HT-29 (cell line): ENCODE results near the gene ZHX3. TPM values are rescaled to one million over a fixed set of nuclear protein-coding genes. Genes with fewer than 3 reads are reported as not detected.

Experiments used
- DNase-seq: peaks from one replicate; pipeline ENCODE4 v3.0.0-alpha.2; 2015; ENCODE audit warnings: low spot score
- total RNA-seq: library from RNA; depleted of rRNA; stranded (reverse); fragments of >200 nt; shearing (Covaris generic); gene quantifications from 2 replicates; pipeline ENCODE4 v1.2.3, GENCODE V29; 2014

Gene ZHX3
- total RNA-seq, 1 experiment from 2014 or later: 7.0 TPM

- no peak for DNase-seq
These were observed 145.0 kb downstream of the ZHX3 start for GRCh38 chr20:41172296-41173140.

- no peak for DNase-seq
These were observed 145.7 kb downstream of the ZHX3 start for GRCh38 chr20:41171736-41172295.

GRCh38 chr20:41170386-41171105 is 147.0 kb downstream of the ZHX3 start:
- no peak for DNase-seq

- DNase-seq: no peak
These were observed 147.7 kb downstream of the ZHX3 start for GRCh38 chr20:41169791-41170351.

- no peak for DNase-seq
These were observed 148.3 kb downstream of the ZHX3 start for GRCh38 chr20:41169162-41169690.

GRCh38 chr20:41168281-41169161 is 149.0 kb downstream of the ZHX3 start:
- DNase-seq: no peak

- DNase-seq: no peak
These were observed 149.9 kb downstream of the ZHX3 start for GRCh38 chr20:41167481-41168253.

- no peak for DNase-seq
These were observed 150.4 kb downstream of the ZHX3 start for GRCh38 chr20:41167118-41167470.

GRCh38 chr20:41166201-41167117 is 151.1 kb downstream of the ZHX3 start:
- no peak for DNase-seq

GRCh38 chr20:41165001-41165882 is 152.3 kb downstream of the ZHX3 start:
- no peak for DNase-seq

GRCh38 chr20:41163821-41164220 is 153.7 kb downstream of the ZHX3 start:
- DNase-seq: no peak

- DNase-seq: no peak
These were observed 155.1 kb downstream of the ZHX3 start for GRCh38 chr20:41162396-41162795.

GRCh38 chr20:41161886-41162285 is 155.6 kb downstream of the ZHX3 start:
- no peak for DNase-seq

- no peak for DNase-seq
These were observed 156.8 kb downstream of the ZHX3 start for GRCh38 chr20:41160686-41161085.

- no peak for DNase-seq
These were observed 158.0 kb downstream of the ZHX3 start for GRCh38 chr20:41159547-41159946.

GRCh38 chr20:41158082-41158625 is 159.4 kb downstream of the ZHX3 start:
- no peak for DNase-seq

GRCh38 chr20:41155261-41155660 is 162.3 kb downstream of the ZHX3 start:
- DNase-seq: no peak
